ENCODE measurements around the gene ANKRD49.

Gene ANKRD49

GRCh38 chr11:94507485-94507884 lies 13.7 kb downstream of the ANKRD49 start:
- no peak for DNase-seq (ENCODE audit: insufficient read length, low spot score)
- FAIRE-seq: no peak
- TF ChIP-seq, protein P1, sequence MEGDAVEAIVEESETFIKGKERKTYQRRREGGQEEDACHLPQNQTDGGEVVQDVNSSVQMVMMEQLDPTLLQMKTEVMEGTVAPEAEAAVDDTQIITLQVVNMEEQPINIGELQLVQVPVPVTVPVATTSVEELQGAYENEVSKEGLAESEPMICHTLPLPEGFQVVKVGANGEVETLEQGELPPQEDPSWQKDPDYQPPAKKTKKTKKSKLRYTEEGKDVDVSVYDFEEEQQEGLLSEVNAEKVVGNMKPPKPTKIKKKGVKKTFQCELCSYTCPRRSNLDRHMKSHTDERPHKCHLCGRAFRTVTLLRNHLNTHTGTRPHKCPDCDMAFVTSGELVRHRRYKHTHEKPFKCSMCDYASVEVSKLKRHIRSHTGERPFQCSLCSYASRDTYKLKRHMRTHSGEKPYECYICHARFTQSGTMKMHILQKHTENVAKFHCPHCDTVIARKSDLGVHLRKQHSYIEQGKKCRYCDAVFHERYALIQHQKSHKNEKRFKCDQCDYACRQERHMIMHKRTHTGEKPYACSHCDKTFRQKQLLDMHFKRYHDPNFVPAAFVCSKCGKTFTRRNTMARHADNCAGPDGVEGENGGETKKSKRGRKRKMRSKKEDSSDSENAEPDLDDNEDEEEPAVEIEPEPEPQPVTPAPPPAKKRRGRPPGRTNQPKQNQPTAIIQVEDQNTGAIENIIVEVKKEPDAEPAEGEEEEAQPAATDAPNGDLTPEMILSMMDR (IDR thresholded peaks at IDR 0.05; ENCODE audit: insufficient read depth, missing control alignments): no peak

DNA sequence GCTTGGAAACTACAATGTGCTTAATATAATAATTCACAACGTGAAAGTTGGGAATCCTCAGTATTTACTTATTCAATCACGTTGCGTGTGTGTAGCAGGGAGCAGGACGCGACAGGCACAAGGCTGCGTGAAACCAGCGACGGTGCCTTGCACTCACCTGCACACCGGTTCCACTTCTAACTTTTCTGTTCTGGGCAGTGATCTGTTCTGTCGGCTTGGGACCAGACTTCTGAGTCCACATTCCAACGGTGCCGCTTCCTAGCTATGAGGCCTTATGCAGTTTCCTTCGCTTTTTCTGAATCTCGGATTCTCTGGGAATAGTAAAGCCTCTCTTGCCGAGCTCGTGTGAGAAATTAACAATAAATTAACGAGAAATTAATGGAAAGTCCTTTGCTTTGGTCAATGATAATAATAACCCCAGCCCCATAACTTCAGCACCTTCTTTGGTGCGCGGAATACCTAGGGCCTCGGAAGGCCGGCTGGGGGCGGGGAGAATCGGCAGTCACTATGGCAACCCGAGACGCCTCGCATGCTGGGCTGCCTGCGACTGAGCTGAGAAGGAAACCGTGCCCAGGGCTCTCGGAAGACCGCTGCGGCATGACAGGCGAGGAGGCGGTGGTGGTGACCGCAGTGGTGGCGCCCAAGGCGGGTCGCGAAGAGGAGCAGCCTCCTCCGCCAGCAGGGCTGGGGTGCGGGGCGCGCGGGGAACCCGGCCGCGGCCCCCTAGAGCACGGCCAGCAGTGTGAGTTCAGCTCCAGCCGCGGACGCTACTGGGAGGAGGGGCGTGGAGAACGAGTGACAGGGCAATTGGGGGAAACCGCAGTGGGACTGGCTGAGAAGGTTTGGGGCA lies 18.4 kb downstream of the ANKRD49 start, which contains the start of gene C11orf97:
C11orf97 (plus strand) TSS at position 530 of the 850 bp plus-strand sequence; CDS start at position 598, 68 bp downstream.
- no peak for FAIRE-seq
- TF ChIP-seq, protein P1 (IDR thresholded peaks at IDR 0.05; ENCODE audit: insufficient read depth, missing control alignments): no peak
- no peak for DNase-seq (ENCODE audit: insufficient read length, low spot score)

DNA sequence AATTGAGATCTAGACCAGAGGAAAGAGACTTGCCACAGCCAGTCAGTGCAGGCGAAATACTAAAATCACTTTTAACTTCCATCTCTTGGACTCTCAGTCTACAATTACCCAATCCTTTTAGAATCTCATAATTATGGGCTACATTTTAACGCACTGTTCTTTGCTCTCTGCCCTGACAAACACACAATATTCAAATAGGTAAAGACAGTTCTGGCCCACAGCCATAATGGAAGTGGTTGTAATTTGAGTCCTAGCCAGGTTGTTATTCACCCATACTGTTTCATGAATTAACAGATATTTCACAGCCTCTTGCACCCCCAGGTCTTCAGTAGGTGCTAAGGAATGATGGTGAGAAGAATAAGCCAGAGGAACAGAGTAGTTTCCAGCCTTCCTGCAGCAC lies 19.3 kb downstream of the ANKRD49 start:
- no peak for FAIRE-seq
- DNase-seq (ENCODE audit: insufficient read length, low spot score): no peak
- TF ChIP-seq, protein P1 (IDR thresholded peaks at IDR 0.05; ENCODE audit: insufficient read depth, missing control alignments): no peak

DNA sequence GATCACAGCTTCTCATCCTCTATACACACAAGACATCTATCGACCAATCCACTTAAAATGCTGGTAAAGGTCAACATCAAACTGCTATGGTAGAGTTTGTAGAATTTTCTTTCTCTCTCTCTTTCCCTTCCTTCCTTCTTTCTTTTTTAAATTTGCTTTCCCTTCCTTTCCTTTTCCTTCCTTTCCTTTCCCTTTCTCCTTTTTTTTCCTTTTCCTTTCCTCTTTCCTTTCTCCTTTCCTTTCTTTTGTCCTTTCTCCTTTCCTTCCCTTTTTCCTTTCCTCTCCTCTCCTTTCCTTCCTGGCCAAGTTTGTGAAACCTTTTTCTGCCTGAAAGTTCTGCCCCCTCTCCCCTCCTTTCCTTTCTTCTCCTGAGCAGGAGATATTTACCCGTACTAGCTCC lies 21.6 kb downstream of the ANKRD49 start:
- FAIRE-seq: no peak
- DNase-seq (ENCODE audit: insufficient read length, low spot score): no peak
- TF ChIP-seq, protein P1 (IDR thresholded peaks at IDR 0.05; ENCODE audit: insufficient read depth, missing control alignments): no peak

DNA sequence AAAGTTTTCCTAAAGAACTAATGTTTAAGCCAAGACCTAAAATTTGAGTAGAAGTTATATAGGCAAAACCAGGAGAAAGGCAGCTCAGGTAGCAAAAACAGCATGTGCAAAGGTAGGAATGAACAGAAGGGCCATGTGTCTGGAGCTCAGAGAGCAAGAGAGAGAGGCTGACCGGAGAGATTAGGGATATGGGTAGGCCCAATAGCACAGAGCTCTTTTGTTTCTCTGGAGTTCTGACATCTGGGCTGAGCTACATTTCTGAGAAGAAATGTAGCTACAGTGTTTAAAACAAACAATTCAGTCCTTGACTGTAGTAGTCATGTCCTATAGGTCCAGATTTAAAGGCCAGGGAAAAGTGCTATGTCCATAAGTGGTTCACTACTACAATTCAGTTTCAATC lies 22.9 kb downstream of the ANKRD49 start:
- FAIRE-seq: no peak
- TF ChIP-seq, protein P1 (IDR thresholded peaks at IDR 0.05; ENCODE audit: insufficient read depth, missing control alignments): no peak
- DNase-seq (ENCODE audit: insufficient read length, low spot score): no peak

GRCh38 chr11:94518300-94518699 lies 24.5 kb downstream of the ANKRD49 start:
- no peak for DNase-seq (ENCODE audit: insufficient read length, low spot score)
- TF ChIP-seq, protein P1 (IDR thresholded peaks at IDR 0.05; ENCODE audit: insufficient read depth, missing control alignments): no peak
- no peak for FAIRE-seq

- no peak for DNase-seq (ENCODE audit: insufficient read length, low spot score)
- TF ChIP-seq, protein P1 (IDR thresholded peaks at IDR 0.05; ENCODE audit: insufficient read depth, missing control alignments): peak; percentile 61
- FAIRE-seq: peak; percentile 21
Measured at GRCh38 chr11:94519478-94520084, 25.8 kb downstream of the ANKRD49 start.
